GM19324 (cell line): ENCODE measurements around the gene TMEFF2.

Source experiments
- ATAC-seq: cut with Tn5 transposase; IDR thresholded peaks from one replicate; pipeline ENCODE4 v1.9.1; 2021; ENCODE audit warnings: mild to moderate bottlenecking, moderate library complexity; ENCODE audit not compliant: unreplicated experiment, low FRiP score

TMEFF2 gene

DNA sequence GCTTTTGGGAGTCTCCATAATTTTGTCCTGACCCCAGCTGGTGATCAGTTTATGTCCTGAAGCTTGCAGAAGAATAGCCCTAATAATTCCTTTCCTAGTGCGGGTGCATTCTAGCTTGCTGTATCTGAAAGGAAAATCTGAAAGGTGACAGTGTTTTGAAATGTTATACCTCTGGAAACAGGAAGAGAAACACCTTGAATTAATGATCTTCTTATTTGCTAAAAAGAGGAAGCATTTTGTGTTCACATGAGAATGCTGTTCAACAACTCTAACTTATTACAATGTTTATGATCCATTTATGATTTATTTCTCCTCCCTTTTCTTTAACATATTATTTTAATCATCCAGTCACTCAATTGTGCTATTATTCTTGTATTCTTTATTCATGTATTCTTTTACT lies 280.9 kb downstream of the TMEFF2 start:
- no peak for ATAC-seq

DNA sequence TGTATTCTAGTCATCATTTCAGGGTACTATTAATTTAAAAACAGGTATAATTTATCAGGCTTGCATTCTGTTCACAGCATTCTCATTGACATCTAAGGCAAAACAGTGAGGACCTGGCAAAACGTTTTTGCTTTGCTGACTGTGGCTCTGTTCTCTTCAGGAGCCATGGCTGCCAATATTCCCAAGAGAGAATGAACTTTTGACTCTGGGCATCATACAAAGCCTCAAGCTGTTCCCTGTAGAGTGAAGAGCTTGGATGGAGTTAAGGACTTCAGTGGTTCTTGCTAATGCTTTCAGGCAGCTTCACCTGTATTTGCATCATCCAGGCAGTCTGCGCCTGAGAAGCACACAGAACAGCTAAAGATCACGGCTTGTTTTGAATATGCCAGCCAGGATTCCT lies 282.0 kb downstream of the TMEFF2 start:
- ATAC-seq = no peak

DNA sequence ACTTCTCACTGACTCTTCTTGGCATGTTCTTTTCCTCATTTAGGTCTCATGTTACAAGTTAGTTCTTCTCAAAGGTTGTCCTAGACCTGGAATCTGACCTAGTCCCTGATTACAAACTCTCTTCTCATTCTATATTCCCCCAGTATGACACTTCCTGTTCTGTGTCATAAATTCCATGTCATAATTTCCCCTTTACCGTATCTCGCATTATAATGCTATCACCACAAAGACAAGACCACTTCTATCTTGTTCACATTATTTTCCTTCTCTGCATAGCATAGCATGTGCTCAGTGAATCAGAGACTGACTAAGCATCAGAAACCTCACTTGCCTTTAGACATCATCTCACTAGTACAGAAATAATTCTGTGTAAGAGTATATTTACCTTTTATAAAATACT lies 284.2 kb downstream of the TMEFF2 start:
- no peak for ATAC-seq

DNA sequence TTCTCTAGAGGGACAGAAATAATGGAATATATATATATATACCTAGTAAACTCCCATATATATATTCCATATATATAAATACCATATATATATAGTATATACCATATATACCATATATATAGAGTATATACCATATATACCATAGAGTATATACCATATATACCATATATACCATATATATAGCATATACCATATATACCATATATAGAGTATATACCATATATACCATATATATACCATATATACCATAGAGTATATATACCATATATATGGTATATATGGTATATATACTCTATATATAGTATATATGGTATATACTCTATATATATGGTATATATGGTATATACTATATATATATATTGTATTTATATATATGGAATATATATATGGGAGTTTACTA lies 285.9 kb downstream of the TMEFF2 start:
- ATAC-seq = no peak

DNA sequence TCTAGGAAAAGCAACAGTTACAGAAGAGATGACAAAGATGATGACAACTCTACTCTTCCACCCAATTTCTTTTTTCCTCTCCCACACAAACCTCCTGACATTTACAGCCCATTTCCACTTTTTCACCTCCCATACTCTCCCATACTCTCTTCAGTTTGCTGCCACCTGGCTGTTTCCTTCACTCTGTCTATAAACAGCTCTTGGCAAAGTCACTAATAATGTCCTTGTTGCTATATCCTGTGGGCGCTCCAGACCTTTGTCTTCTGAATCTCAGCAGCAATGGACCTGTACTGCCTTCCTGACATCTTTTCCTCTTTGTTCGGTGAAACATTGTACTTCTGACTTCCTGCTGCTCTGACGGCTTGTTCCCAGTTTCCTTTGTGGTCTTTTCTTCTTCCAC lies 287.2 kb downstream of the TMEFF2 start:
- no peak for ATAC-seq

DNA sequence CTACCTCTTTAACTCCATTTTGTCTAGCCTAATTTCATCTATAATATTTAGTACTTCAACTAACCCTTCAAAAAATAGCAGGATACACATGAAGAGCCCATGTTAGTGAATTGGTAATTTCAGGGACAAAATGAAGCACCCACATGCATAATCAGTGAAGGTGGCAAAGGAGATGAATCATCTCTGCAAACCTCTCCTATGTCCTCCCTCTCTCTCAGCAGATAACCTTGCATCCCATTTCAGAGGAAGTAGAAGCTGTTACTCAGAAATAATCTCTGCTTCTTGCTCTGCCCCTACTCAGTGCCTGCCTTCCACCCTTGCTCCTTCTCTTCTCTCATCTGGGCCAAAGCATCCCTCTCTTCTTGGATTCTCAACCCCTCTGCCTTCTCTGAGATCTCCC lies 287.6 kb downstream of the TMEFF2 start:
- no peak for ATAC-seq

DNA sequence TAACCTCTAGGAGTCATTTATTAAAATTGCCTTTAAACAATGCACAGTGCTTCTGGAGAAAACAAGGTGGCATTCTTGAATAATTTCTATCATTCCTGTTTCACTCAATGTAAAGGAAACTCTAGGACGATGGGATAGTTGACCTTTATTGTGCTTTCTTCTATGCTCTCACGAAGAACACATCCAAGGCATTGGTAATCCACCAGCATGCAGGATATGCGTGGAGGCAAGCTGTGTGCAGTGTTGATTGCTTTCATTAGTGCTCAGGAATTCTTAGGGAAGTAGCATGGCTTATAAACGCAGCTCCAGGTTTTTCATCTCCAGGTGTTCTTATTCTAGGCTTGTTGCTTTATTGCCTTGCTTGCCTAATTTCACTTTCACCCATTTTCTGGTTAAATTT lies 289.4 kb downstream of the TMEFF2 start:
- no peak for ATAC-seq

DNA sequence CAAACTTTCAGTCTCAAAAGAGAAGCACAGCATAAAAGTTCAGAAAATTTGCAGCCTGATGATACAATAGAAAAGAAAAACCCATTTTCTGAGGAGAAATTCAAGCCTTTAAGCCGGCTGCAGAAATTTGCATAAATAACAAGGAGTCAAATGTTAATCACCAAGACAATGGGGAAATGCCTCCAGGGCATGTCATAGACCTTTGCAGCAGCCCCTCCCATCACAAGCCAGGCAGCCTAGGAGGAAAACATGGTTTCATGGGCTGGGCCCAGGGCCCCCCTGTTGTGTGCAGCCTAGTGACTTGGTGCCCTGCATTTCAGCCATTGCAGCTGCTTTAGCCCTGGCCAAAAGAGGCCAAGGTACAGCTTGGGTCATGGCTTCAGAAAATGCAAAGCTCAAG lies 293.7 kb downstream of the TMEFF2 start:
- ATAC-seq = no peak

DNA sequence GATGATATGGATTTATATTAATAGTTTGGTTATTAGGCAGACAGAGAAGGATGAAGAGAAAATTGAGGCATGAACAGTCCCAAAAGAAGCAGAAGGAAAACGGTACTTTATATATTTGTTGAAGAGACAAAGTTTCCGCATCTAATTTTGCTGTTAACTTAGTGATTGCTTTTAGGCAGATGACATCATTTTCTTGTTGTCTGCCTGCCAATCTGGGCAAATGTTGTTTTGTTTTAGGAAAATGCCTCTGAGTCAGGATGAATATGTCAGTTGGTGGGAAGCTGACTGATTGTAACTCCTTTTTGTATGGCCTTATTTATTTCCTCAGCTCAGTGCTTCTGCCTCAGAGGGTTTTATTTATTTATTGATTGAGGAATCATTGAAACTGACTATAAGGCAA lies 295.3 kb downstream of the TMEFF2 start:
- no peak for ATAC-seq
